ENCODE measurements around the gene ARHGAP26.

ARHGAP26 gene

DNA sequence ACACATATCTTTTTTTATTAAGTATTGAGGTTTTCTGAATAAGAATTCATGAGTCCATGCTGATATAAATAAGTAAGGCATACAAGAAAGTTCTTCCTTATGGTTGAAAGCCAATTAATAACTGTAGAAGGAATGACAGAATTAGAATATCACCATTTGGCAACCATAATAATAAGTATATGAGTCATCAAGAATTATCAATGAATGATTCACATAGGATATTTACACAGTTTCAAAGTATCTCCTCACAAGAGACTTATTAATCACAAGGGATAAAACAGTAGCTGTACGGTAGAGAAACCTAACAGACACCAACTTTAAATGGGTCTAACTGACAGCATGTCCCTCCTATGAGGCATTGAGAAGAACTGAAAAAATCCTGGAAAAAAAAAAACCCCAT lies 471.7 kb downstream of the ARHGAP26 start:
- in situ Hi-C loops (cut with HindIII; ENCODE audit: low sequenced_read_pairs): no loop called here

DNA sequence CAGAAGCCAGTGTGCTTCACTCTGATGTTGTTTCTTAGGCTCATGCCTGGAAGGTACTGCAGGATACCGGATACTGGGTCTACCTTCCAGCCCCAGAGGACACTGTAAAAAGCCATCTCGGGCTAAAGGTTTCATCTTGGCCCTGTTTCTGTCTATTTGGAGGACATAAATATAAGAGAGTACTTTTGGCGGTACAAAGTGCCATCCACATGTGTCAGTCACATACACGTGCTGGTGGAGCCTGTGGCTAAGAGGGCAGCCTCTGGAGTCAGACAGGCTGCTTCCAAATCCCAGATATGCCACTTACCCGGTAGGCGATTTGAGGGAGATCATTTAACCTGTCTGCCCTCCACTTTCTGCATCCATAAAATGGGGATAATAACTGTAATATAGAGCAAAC lies 472.9 kb downstream of the ARHGAP26 start:
- in situ Hi-C loops (cut with HindIII; ENCODE audit: low sequenced_read_pairs): no loop called here

DNA sequence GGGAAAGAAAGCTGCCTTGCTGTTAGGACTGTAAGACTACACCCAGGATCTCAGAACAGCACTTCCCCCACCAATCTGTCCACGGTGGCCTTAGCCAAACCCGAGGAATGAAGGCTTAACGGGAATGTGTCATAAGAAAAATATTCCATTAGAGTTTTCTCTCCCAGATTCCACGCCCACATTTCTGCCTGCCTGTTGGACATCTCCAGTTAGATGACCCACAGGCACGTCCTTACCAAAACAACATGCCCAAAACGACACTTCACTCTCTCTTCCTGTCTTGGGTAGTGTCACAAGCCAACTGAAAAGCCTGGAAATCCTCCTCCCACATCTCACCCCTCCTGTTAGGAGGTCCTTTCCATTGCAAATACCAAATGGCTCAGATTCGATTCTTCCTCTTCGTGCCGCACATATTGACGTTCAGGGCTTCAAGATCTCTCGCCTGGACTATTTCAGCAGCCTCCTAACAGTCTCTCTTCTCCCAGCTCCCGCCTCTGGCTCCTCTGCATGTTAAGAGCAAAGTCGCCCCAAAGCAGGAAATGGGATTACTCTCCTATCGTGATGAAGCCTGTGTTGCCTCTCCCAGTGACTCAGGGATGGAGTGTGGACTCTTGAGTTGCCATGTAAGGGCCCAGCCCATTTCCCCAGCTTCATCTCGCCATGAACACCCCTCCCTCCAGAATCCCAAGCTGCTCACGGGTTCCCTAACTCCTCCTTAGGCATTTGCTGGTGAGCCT lies 474.0 kb downstream of the ARHGAP26 start:
- in situ Hi-C loops (cut with HindIII; ENCODE audit: low sequenced_read_pairs): no loop called here

DNA sequence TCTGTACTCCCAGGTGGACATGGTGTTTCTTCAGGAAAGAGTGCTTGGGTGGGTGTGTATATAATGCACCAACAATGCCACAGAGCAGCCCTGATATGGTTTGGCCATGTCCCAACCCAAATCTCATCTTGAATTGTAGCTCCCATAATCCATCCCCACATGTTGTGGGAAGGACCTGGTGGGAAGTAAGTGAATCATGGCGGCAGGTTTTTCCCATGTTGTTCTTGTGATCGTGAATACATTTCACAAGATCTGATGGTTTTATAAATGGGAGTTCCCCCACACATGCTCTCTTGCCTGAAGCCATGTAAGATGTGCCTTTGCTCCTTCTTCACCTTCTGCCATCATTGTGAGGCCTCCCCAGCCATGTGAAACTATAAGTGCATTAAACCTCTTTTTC lies 474.8 kb downstream of the ARHGAP26 start:
- in situ Hi-C loops (cut with HindIII; ENCODE audit: low sequenced_read_pairs): no loop called here

DNA sequence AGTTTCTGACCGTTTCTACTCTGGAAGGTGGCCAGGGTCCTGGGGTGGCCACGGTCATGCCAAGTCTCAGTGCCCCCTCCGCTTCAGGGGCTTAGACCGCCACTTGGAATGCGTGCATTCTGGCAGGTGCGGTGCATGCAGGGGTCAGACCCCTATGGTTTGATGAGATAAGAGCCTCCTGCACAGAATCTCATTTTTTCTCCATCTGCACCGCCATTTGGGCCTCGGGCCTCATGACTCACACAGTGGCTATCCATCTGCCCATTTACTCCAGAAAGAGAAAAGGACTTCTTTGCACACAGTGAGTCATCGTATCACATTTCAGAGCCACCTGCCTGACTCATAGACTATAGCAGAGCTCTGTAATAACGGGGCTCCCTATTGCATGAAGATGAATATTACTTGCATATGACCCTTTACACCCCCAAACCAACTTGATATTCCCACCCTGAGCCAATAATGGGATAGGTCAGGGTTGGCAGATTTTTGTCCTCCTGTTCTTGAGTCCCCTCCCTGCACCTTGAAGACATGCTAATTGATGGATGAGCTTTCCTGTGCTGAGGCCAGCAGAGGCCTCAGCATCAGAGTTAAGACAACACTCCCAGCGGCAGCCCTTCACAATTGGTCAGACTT lies 475.9 kb downstream of the ARHGAP26 start:
- in situ Hi-C loops (cut with HindIII; ENCODE audit: low sequenced_read_pairs): no loop called here

DNA sequence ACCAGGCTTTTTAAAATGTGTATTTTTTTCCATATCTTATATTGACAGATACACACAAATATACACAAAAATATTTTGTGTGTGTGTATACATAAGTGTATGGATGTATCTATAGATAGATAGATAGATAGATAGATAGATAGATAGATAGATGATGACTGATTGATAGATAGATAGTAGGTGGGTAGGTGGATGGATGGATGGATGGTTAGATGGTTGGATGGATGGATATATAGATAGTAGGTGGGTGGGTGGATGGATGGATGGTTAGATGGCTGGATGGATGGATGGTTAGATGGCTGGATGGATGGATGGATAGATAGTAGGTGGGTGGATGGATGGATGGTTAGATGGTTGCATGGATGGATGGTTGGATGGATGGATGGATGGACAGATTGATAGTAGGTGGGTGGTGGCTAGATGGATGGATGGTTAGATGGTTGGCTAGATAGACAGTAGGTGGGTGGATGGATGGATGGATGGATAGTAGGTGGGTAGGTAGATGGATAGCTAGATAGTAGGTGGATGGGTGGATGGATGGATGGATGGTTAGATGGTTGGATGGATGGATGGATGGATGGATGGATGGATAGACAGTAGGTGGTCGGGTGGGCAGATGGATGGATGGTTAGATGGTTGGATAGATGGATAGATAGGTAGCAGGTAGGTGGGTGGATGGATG lies 477.1 kb downstream of the ARHGAP26 start:
- in situ Hi-C loops (cut with HindIII; ENCODE audit: low sequenced_read_pairs): no loop called here

DNA sequence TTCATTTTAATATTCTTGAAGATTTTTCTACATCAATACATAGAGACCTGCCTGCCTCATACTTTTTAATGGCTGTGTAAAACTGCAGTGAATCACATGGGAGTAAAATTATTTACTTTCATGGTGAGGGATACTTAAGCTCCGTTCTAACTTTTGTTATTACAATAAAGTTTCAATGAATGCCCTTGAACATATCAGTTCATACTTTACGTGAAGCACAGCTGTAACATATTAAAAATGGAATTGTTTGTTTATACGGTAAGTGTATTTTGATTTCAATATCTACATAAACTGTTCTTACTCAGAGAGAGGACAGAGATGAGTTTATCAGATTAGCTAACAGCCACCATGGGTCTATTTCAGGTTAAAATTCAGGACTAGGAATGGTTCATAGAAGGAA lies 478.2 kb downstream of the ARHGAP26 start:
- in situ Hi-C loops (cut with HindIII; ENCODE audit: low sequenced_read_pairs): no loop called here

DNA sequence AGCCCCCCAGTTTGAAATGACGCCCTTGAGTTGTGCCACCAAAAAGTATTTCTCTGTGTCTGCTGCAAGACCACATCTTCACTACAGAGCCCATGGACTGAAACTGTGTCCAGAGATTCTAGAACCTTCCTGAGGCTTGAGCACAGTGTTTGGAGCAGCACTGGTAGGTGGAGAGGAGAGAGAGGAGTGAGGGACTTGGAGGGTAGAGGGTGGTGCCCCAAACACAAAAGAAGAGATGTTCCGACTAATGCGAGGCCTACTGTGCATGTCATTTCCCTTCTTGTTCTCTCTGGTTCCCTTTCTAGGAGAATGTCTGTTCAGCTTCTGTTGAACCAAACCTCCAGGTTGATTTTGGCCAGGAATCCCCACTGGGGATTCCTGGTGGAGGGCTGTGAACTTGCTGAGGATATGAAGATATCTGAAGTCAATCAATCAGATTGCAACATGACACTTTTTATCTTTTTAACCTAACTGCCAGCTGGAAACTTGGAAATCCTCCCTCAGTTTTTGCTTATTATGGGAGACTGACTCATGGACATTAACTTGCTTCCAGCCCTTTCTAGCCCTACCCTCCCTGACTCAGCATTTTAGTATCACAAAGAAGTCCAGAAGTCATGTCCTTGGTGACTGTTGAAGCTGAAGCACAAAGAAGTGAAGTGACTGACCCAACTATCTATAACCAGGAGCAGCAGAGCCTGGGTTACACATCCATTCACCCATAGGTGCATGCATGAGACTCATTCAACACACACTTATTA lies 478.8 kb downstream of the ARHGAP26 start:
- in situ Hi-C loops (cut with HindIII; ENCODE audit: low sequenced_read_pairs): no loop called here

DNA sequence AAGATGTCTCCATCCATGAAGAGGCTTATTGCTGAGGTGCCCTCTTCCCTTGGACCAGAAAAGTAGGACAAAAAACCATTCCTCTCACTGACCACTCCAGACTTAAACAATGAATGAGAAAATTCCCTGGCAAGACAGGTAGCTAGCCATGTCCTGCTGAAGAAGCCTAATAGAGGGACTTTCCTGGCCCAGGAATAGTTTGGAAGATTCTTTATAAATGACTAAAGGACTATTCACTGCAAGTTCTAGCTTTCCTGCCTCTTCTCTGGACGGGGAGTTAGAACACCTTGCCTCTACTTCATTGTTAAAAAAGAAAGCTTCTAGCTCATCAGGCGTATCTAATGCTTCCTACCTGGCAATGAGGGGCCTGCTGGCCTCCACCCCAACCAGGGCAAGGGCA lies 479.7 kb downstream of the ARHGAP26 start:
- in situ Hi-C loops (cut with HindIII; ENCODE audit: low sequenced_read_pairs): no loop called here

DNA sequence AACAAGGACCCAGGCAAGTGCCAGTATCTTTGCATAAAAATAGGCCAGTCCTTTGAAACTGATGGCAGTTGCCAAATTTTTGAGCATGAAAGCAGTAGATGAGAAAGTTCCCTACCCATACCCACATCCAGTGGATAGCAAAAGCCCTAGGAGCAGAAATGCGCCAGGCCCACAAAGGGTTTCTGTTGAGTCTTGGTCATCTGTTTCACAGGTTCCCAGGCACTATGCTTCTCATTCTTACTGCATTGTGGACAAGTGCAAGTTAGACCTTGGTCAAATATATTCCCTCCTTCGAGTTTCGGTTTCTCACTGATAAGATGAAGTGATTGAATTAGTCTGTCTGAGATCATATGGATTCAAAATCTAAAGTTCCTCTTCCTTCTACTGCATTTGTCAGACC lies 481.0 kb downstream of the ARHGAP26 start:
- in situ Hi-C loops (cut with HindIII; ENCODE audit: low sequenced_read_pairs): no loop called here

DNA sequence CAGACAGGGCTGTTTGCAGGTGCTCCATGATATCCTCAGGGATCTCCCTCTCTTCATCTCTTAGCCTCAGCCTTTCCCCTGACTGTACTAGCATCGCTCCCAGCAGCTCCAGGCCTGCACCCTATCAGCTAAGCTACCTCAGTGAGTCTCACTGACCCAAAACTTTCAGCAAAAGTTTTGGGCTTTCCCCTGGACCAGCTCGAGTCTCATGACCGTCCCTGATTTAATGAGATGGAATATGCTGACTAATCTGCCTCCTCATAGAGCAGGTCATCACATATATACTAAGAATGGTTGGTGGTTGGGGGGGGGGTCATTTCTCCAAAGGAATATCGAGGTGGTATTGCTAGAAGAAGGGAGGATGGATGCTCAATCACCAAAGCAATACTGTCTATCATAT lies 481.8 kb downstream of the ARHGAP26 start:
- in situ Hi-C loops (cut with HindIII; ENCODE audit: low sequenced_read_pairs): no loop called here

DNA sequence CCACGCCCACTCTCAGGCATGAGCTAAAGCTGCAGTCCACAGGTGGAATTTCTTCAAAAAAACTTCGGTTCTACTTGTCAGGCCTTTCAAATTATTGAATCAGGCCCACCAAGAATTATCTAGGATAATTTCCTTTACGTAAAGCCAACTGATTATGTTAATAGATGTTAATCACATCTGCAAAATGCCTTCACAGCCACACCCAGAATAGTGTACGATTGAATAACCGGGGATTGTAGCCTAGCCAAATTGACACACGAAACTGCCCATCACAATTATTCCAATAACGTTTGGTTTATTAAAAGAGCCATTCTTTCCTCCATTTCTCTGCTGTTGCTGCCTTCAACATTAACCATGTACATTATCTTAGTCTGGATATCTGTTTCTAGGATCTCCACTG lies 484.6 kb downstream of the ARHGAP26 start:
- in situ Hi-C loops (cut with HindIII; ENCODE audit: low sequenced_read_pairs): no loop called here

DNA sequence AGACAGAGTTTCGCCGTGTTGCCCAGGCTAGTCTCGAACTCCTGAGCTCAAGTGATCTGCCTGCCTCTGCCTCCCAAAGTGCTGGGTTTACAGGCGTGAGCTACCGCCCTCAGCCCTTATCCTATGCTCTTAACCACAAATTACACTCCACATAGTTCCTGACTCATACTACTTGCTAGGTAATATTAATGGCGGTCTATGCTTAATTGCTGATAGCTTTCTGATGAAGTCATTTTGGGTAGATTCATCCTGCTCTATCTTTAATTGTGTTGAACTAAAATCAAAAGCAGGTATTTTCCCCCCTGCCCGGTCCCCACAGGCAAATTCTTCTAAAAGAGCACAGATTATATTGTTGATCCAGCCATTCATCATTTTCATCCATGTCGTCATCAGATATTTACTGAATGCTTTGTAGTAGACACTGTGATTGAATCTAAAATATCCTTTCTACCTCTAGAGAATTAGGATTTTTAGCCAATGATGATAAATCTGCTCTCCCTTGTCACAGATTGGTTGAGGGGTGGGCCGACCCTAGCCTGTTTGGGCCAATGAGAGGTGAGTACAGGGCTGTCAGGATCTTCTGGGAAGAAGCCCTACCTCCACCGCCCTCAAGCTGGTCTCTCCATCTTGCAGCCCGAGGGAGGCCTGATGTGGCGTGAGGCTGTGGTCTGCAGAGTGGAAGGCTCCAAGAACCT lies 488.5 kb downstream of the ARHGAP26 start:
- in situ Hi-C loops (cut with HindIII; ENCODE audit: low sequenced_read_pairs): no loop called here

DNA sequence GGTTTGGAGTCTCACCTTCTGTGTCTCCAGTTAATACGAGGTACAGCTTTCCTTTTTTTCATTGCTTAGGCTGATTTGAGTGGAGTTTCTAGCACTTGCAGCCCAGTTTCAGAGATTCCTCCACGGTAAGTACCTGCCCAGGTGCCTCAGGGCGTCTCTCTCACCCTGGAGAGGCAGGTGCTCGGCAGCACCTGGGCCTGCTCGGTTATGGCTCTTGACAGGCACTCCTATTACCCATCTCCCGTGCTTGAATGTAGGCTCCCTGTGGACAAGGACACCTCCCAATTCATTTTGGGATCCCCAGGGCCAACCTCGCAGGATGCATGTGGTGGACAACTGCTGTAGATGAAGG lies 489.1 kb downstream of the ARHGAP26 start:
- in situ Hi-C loops (cut with HindIII; ENCODE audit: low sequenced_read_pairs): no loop called here

DNA sequence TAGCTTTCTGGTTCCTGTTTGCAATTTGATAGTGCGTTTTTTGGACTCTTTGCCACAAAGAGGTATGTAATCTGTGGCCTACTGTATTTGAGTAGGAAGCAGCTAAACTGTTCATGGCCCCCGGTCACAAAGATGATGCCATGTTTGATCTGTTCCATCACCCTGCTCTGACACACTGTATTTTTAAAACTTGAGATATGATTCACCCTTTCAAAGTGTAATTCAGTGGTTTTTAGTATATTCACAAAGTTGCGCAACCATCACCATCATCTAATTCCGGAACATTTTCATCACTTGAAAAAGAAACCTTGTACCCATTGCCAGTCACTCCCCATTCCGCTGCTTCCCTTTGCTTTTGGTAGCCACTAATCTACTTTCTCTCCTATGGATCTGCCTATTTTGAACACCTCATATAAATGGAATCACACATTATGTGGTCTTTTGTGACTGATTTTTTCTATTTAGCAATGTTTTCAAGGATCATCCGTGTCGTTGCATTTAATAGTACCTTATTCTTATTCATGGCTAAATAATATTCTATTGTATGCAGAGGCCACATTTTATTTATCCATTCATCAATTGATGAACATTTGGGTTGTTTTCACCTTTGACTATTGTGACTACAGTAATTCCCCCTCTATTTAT lies 491.7 kb downstream of the ARHGAP26 start:
- in situ Hi-C loops (cut with HindIII; ENCODE audit: low sequenced_read_pairs): no loop called here

DNA sequence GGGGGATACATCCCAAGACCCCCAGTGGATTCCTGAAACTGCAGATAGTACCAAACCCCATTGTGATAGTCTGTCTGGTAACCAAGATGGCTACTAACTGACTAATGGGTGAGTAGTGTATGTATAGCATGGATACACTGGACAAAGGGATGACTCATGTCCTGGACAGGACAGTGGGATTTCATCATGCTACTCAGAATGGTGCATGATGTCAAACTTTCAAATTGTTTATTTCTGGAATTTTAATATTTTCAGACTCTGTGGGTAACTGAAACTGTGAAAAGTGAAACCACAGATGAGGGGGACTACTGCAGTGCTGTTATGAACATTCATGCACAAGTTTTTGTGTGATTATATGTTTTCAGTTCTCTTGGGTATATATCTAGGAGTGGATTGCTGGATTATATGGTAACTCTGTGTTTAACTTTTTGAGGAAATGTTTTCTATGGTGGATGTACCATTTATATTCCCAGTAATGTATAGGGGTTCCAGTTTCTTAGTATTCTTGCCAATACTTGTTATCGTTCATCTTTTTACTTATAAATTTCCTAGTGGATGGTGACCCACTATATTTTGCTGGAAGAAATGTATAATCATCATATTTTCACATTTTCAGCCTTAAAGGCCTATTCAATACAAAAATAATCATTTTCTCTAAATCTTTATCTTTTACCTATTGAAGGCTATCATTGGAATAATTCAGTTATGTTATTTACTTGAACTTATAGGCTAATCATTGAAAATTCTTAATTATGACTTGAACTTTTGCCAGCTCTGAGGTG lies 492.4 kb downstream of the ARHGAP26 start:
- in situ Hi-C loops (cut with HindIII; ENCODE audit: low sequenced_read_pairs): no loop called here

DNA sequence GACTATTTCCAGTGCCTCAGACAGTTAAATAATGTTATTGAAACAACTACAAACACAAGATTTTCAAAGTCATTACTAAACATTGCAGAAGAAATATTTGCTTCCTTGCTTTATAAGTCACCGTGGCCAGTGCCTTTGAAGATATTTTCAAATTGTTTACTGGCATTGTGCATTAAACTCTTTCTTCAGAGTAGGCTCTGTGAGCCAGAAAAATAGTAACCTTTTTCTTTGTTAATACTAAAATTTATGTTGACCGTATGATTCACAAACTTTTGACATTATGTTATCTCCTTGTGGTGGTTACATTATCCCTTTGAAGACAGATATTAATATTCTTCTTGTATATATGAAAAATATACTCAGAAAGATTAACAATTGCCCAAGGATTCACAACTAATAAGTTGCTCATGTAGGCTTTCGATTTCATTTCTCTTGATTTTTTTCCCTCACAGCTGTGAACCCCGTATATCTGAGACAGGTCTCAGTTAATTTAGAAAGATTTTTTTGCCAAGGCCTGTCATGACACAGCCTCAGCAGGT lies 493.2 kb downstream of the ARHGAP26 start:
- in situ Hi-C loops (cut with HindIII; ENCODE audit: low sequenced_read_pairs): no loop called here

DNA sequence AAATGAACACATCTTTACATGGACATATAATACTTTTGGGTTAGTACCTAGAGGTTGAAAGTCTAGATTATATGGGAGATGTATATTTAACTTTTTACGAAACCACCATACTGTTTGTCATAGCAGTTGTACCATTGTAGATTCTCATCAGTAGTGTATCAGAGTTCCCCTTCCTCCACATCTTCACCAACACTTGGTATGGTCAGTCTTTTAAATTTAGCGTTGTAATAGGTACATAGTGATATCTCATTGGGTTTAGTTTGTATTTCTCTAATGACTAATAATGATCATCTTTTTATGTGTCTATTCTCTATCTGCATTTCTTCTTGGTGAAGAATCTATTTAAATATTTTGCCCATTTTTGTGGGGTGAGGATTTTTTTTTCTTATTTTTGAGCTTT lies 495.8 kb downstream of the ARHGAP26 start:
- in situ Hi-C loops (cut with HindIII; ENCODE audit: low sequenced_read_pairs): no loop called here

DNA sequence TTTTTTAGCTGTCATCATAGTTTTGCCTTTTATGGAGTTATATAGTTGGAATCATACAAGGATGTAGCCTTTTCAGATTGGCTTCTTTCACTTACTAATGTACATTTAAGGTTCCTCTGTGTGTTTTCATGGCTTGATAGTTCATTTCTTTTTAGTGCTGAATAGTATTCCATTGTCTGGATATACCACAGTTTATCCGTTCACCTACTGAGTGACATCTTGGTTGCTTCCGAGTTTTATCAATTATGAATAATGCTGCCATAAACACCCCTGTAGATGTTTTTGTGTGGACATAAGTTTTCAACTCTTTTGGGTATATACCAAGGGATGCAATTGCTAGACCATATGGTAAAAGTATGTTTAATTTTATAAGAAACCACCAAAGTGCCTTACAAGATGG lies 497.0 kb downstream of the ARHGAP26 start:
- in situ Hi-C loops (cut with HindIII; ENCODE audit: low sequenced_read_pairs): no loop called here

Measured in endothelial cell of hepatic sinusoid (primary cell).